Endodermal cell (in vitro differentiated cells): ENCODE data around the gene IDI2. TPM values are rescaled to one million over a fixed set of nuclear protein-coding genes. Genes with fewer than 3 reads are reported as not detected.

ENCODE experiments used
- DNase-seq: peaks from one replicate; pipeline ENCODE4 v3.0.0-alpha.2; 2017
- H3K27ac ChIP-seq: 2 replicates; pipeline ENCODE4 v1.5.1; 2013; ENCODE audit warnings: mild to moderate bottlenecking, low read depth, low read length, moderate library complexity
- H3K27me3 ChIP-seq: 2 replicates; pipeline ENCODE4 v1.6.1; 2013; ENCODE audit warnings: mild to moderate bottlenecking, low read length, moderate library complexity; ENCODE audit not compliant: insufficient read depth, control insufficient read depth, poor library complexity, severe bottlenecking
- H3K36me3 ChIP-seq: 2 replicates; pipeline ENCODE4 v1.7.0; 2013; ENCODE audit warnings: mild to moderate bottlenecking, low read length, moderate library complexity; ENCODE audit not compliant: control insufficient read depth, insufficient read depth
- H3K4me1 ChIP-seq: one replicate; pipeline ENCODE4 v1.7.0; 2013; ENCODE audit warnings: low read length; ENCODE audit not compliant: control insufficient read depth, insufficient read depth
- H3K4me3 ChIP-seq: 2 replicates; pipeline ENCODE4 v1.5.1; 2013; ENCODE audit warnings: mild to moderate bottlenecking, low read length, moderate library complexity
- H3K9ac ChIP-seq: 2 replicates; pipeline ENCODE4 v1.6.1; 2013; ENCODE audit warnings: mild to moderate bottlenecking, low read length, moderate library complexity; ENCODE audit not compliant: poor library complexity, severe bottlenecking; ENCODE audit errors: extremely low read depth
- H3K9me3 ChIP-seq: 2 replicates; pipeline ENCODE4 v1.6.1; 2013; ENCODE audit warnings: mild to moderate bottlenecking, low read length, moderate library complexity; ENCODE audit not compliant: control insufficient read depth
- H3K27ac Mint-ChIP-seq: 2 replicates; pipeline ENCODE4 v1.8.0; 2020; ENCODE audit warnings: mixed read lengths
- H3K27me3 Mint-ChIP-seq: 2 replicates; pipeline ENCODE4 v1.8.0; 2021; ENCODE audit warnings: mild to moderate bottlenecking, mixed read lengths; ENCODE audit not compliant: insufficient read depth
- H3K36me3 Mint-ChIP-seq: 2 replicates; pipeline ENCODE4 v1.8.0; 2020; ENCODE audit warnings: low read depth, mixed read lengths
- H3K4me1 Mint-ChIP-seq: 2 replicates; pipeline ENCODE4 v1.8.0; 2020; ENCODE audit warnings: mixed read lengths
- H3K4me3 Mint-ChIP-seq: 2 replicates; pipeline ENCODE4 v1.8.0; 2020; ENCODE audit warnings: mild to moderate bottlenecking, moderate library complexity, mixed read lengths
- H3K9me3 Mint-ChIP-seq: 2 replicates; pipeline ENCODE4 v1.8.0; 2020; ENCODE audit warnings: mild to moderate bottlenecking, mixed read lengths
- CTCF ChIP-seq: fragments of 200-600 bp; sonication (generic); conservative IDR thresholded peaks from 2 replicates; pipeline ENCODE4 v1.5.0; 2021; ENCODE audit warnings: antibody characterized with exemption, mild to moderate bottlenecking
- WGBS, 2 experiments: methylation state at CpG; one replicate each; pipeline versions ENCODE4 v1.1.5 to v1.1.7; 2013; ENCODE audit warnings: missing lambda C conversion rate in 2 of 2, mixed read lengths in 1 of 2; ENCODE audit not compliant: insufficient coverage in 1 of 2, insufficient read length in 1 of 2; 5-methylcytosine and 5-hydroxymethylcytosine counted together
- total RNA-seq, 2 donors: library from RNA; stranded (reverse); fragmentation: NEBNext Ultra II Directional in 1 of 2; extraction: Animal tissue kit (Norgen Biotek cat#: 25700) in 1 of 2; gene quantifications; 2 replicates in 1 of 2; 3 replicates in 1 of 2; pipeline ENCODE4 v1.2.1, GENCODE V29; 2021

The IDI2 gene
- total RNA-seq, 2 donors from 2014 or later, result not detected

GRCh38 chr10:1056326-1057105 lies 30.9 kb upstream of the IDI2 start, which contains the start of gene WDR37:
WDR37 (plus strand) TSS chr10:1056385; CDS start chr10:1072156, 15,771 bp downstream.
- no peaks in the 10 kb centered on the region for H3K9me3 Mint-ChIP-seq
- H3K27ac Mint-ChIP-seq, result peak within 1 kb of the TSS; percentile 95
- Histone ChIP-seq H3K9ac (peak within 1 kb of the TSS; percentile 88), H3K27me3 (no peaks in the 10 kb centered on the region), H3K36me3 (peaks cover 43% of the 10 kb centered on the region), H3K4me3 (peak within 1 kb of the TSS; percentile 96), H3K27ac (peak within 1 kb of the TSS; percentile 83), H3K9me3 (no peaks in the 10 kb centered on the region), H3K4me1 (no peaks in the 10 kb centered on the region)
- H3K36me3 Mint-ChIP-seq, result peaks cover 32% of the 10 kb centered on the region
- peaks cover 24% of the 10 kb centered on the region for H3K4me1 Mint-ChIP-seq
- H3K4me3 Mint-ChIP-seq, result peak within 1 kb of the TSS; percentile 98
- TF ChIP-seq CTCF, result no peak
- WGBS, 2 experiments, result 0 to 1% methylated on average over 15 to 87 of the region's 87 CpGs
- DNase-seq, result peak; percentile 95
- no peaks in the 10 kb centered on the region for H3K27me3 Mint-ChIP-seq

- H3K27me3 ChIP-seq, result no peaks in the 10 kb centered on the region
- peak overlapping the region; percentile 88 for H3K9ac ChIP-seq
- Mint-ChIP-seq H3K4me3 (peak overlapping the region; percentile 98), H3K27me3 (no peaks in the 10 kb centered on the region), H3K36me3 (peaks cover 39% of the 10 kb centered on the region), H3K27ac (peak overlapping the region; percentile 58), H3K4me1 (peaks cover 31% of the 10 kb centered on the region), H3K9me3 (no peaks in the 10 kb centered on the region)
- peaks cover 51% of the 10 kb centered on the region for H3K36me3 ChIP-seq
- H3K4me3 ChIP-seq, result peak overlapping the region; percentile 96
- no peaks in the 10 kb centered on the region for H3K9me3 ChIP-seq
- no peak for DNase-seq
- H3K27ac ChIP-seq, result no peak overlapping the region
- TF ChIP-seq CTCF, result no peak
- WGBS, 2 experiments, result 91% methylated on average over 6 of the region's 6 CpGs
- H3K4me1 ChIP-seq, result peaks cover 3% of the 10 kb centered on the region
Observed at GRCh38 chr10:1054684-1055083, 29.0 kb upstream of the IDI2 start.

GRCh38 chr10:1050554-1050953 lies 24.9 kb upstream of the IDI2 start:
- peak overlapping the region; percentile 100 for H3K4me3 ChIP-seq
- H3K9ac ChIP-seq, result peak overlapping the region; percentile 92
- TF ChIP-seq CTCF, result peak; percentile 45
- 74% methylated on average over 4 of the region's 4 CpGs; no CpG with 5 or more reads in 1 of the 2 experiments for WGBS, 2 experiments
- H3K27ac Mint-ChIP-seq, result peak overlapping the region; percentile 72
- H3K27me3 ChIP-seq, result no peaks in the 10 kb centered on the region
- H3K27me3 Mint-ChIP-seq, result no peaks in the 10 kb centered on the region
- peaks cover 24% of the 10 kb centered on the region for H3K4me1 Mint-ChIP-seq
- H3K9me3 ChIP-seq, result no peaks in the 10 kb centered on the region
- H3K4me3 Mint-ChIP-seq, result peak overlapping the region; percentile 91
- no peak overlapping the region for H3K27ac ChIP-seq
- DNase-seq, result peak; percentile 79
- H3K9me3 Mint-ChIP-seq, result no peaks in the 10 kb centered on the region
- H3K36me3 Mint-ChIP-seq, result peaks cover 46% of the 10 kb centered on the region
- H3K4me1 ChIP-seq, result peaks cover 3% of the 10 kb centered on the region
- peaks cover 50% of the 10 kb centered on the region for H3K36me3 ChIP-seq
